ENCODE measurements around the gene DLK1. TPM values are rescaled to one million over a fixed set of nuclear protein-coding genes. Genes with fewer than 3 reads are reported as not detected.

Gene DLK1
- total RNA-seq, 1 donor from 2014 or later, result not detected

GRCh38 chr14:100781952-100782351 lies 55.3 kb downstream of the DLK1 start:
- H3K4me3 ChIP-seq (ENCODE audit: low read depth, low read length), result no peak overlapping the region

GRCh38 chr14:100782516-100783320 lies 56.0 kb downstream of the DLK1 start:
- Histone ChIP-seq H3K27me3 (ENCODE audit: control insufficient read depth, insufficient read depth, low read length) (peaks cover 24% of the 10 kb centered on the region), H3K4me3 (ENCODE audit: low read depth, low read length) (no peak overlapping the region), H3K36me3 (ENCODE audit: control insufficient read depth, insufficient read depth, low read length) (no peaks in the 10 kb centered on the region)
- no peak for DNase-seq (ENCODE audit: low read depth)
- TF ChIP-seq CTCF (IDR thresholded peaks at IDR 0.05; ENCODE audit: insufficient read depth, low read length, poor library complexity, severe bottlenecking), result no peak

More at GRCh38 chr14:100781952-100782351, 55.3 kb downstream of the DLK1 start:
- DNase-seq (ENCODE audit: low read depth), result no peak
- no peaks in the 10 kb centered on the region for H3K36me3 ChIP-seq (ENCODE audit: control insufficient read depth, insufficient read depth, low read length)
- peaks cover 30% of the 10 kb centered on the region for H3K27me3 ChIP-seq (ENCODE audit: control insufficient read depth, insufficient read depth, low read length)
- TF ChIP-seq CTCF (IDR thresholded peaks at IDR 0.05; ENCODE audit: insufficient read depth, low read length, poor library complexity, severe bottlenecking), result no peak

- no peak for DNase-seq (ENCODE audit: low read depth)
- TF ChIP-seq CTCF (IDR thresholded peaks at IDR 0.05; ENCODE audit: insufficient read depth, low read length, poor library complexity, severe bottlenecking), result no peak
- Histone ChIP-seq H3K27me3 (ENCODE audit: control insufficient read depth, insufficient read depth, low read length) (peaks cover 13% of the 10 kb centered on the region), H3K4me3 (ENCODE audit: low read depth, low read length) (no peak overlapping the region), H3K36me3 (ENCODE audit: control insufficient read depth, insufficient read depth, low read length) (no peaks in the 10 kb centered on the region)
Measured at GRCh38 chr14:100783630-100784370, 57.1 kb downstream of the DLK1 start.

GRCh38 chr14:100784523-100785337 lies 58.0 kb downstream of the DLK1 start:
- Histone ChIP-seq H3K36me3 (ENCODE audit: control insufficient read depth, insufficient read depth, low read length) (no peaks in the 10 kb centered on the region), H3K27me3 (ENCODE audit: control insufficient read depth, insufficient read depth, low read length) (peaks cover 7% of the 10 kb centered on the region), H3K4me3 (ENCODE audit: low read depth, low read length) (no peak overlapping the region)
- DNase-seq (ENCODE audit: low read depth), result no peak
- TF ChIP-seq CTCF (IDR thresholded peaks at IDR 0.05; ENCODE audit: insufficient read depth, low read length, poor library complexity, severe bottlenecking), result no peak

GRCh38 chr14:100785338-100785615 lies 58.6 kb downstream of the DLK1 start:
- DNase-seq (ENCODE audit: low read depth), result no peak
- Histone ChIP-seq H3K4me3 (ENCODE audit: low read depth, low read length) (no peak overlapping the region), H3K27me3 (ENCODE audit: control insufficient read depth, insufficient read depth, low read length) (peaks cover 7% of the 10 kb centered on the region), H3K36me3 (ENCODE audit: control insufficient read depth, insufficient read depth, low read length) (no peaks in the 10 kb centered on the region)
- TF ChIP-seq CTCF (IDR thresholded peaks at IDR 0.05; ENCODE audit: insufficient read depth, low read length, poor library complexity, severe bottlenecking), result no peak

Data from kidney epithelial cell (primary cell).